NCI-H1436 treated with DMSO at 0.1 percent for 48 hours (cell line): ENCODE data around the gene MAPKBP1.
"Not testable (repeated sequence)": the region's sequence is repeated elsewhere in the genome, so short reads cannot be mapped to it uniquely, and the experiment has no call there.

ENCODE experiments used
- DNase-seq: peaks from one replicate; lab custom pipeline; 2025; lab: John Stamatoyannopoulos, UW

The MAPKBP1 gene

GRCh38 chr15:41825572-41826535 is 51.6 kb downstream of the MAPKBP1 start:
- no peak for DNase-seq

GRCh38 chr15:41827290-41827879 is 53.1 kb downstream of the MAPKBP1 start:
- DNase-seq, result no peak

GRCh38 chr15:41827880-41828806 is 53.9 kb downstream of the MAPKBP1 start, which contains the start of gene JMJD7:
TSS of gene JMJD7 (plus strand) at chr15:41828092. CDS start at chr15:41828125, 33 bp downstream.
- no peak for DNase-seq

GRCh38 chr15:41828807-41829141 is 54.5 kb downstream of the MAPKBP1 start:
- DNase-seq, result no peak

GRCh38 chr15:41829959-41830646 is 55.8 kb downstream of the MAPKBP1 start:
- DNase-seq, result no peak

GRCh38 chr15:41831291-41831690 is 57.0 kb downstream of the MAPKBP1 start:
- DNase-seq, result not testable (repeated sequence)

- DNase-seq, result no peak
Measured at GRCh38 chr15:41832208-41832607, 57.9 kb downstream of the MAPKBP1 start.

GRCh38 chr15:41832875-41833274 is 58.6 kb downstream of the MAPKBP1 start:
- DNase-seq, result no peak

GRCh38 chr15:41834096-41834495 is 59.8 kb downstream of the MAPKBP1 start:
- DNase-seq, result no peak

- DNase-seq, result no peak
Measured at GRCh38 chr15:41836073-41836472, 61.8 kb downstream of the MAPKBP1 start.

GRCh38 chr15:41836713-41837454 is 62.6 kb downstream of the MAPKBP1 start:
- no peak for DNase-seq

- DNase-seq, result no peak
Measured at GRCh38 chr15:41838400-41838897, 64.2 kb downstream of the MAPKBP1 start, which contains the start of gene PLA2G4B. TSS of gene PLA2G4B (plus strand) at chr15:41838847. CDS start at chr15:41838914, 67 bp downstream.

- DNase-seq, result no peak
Measured at GRCh38 chr15:41839781-41840491, 65.7 kb downstream of the MAPKBP1 start.

GRCh38 chr15:41840673-41841072 is 66.4 kb downstream of the MAPKBP1 start:
- no peak for DNase-seq

GRCh38 chr15:41841131-41841530 is 66.8 kb downstream of the MAPKBP1 start:
- DNase-seq, result no peak

GRCh38 chr15:41842229-41842628 is 67.9 kb downstream of the MAPKBP1 start:
- DNase-seq, result no peak

GRCh38 chr15:41843571-41843970 is 69.3 kb downstream of the MAPKBP1 start:
- no peak for DNase-seq

GRCh38 chr15:41844814-41845213 is 70.5 kb downstream of the MAPKBP1 start:
- DNase-seq, result no peak

GRCh38 chr15:41847206-41847605 is 72.9 kb downstream of the MAPKBP1 start:
- no peak for DNase-seq

GRCh38 chr15:41847981-41848380 is 73.7 kb downstream of the MAPKBP1 start:
- no peak for DNase-seq
